Measurements from ENCODE around the gene E2F2.

E2F2 gene

DNA sequence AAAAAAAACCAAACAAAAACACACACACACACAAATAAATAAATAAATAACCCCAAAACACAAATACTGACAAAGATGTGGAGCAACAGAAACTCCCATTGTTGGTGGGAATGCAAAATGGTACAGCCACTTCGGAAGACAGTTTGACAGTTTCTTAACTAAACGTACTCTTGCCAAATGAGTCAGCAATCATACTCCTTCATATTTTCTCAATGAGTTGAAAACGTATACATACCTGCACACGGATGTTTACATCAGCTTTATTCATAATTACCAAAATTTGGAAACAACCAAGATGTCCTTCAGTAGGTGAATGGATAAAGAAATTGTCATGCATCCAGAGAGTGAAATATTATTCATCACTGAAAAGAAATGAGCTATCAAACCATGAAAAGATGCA is 70.5 kb downstream of the E2F2 start:
- Histone ChIP-seq H3K27me3 (ENCODE audit: control insufficient read depth in 1 of 2, insufficient read depth in 2 of 2, low read length in 2 of 2) (peaks cover 0 to 3% of the 10 kb centered on the region in 2 donors), H3K4me3 (ENCODE audit: low read depth in 1 of 2, low read length in 2 of 2) (no peak overlapping the region), H3K36me3 (ENCODE audit: control insufficient read depth in 1 of 2, insufficient read depth in 2 of 2, low read length in 2 of 2) (no peaks in the 10 kb centered on the region), H3K9me3 (ENCODE audit: control insufficient read depth in 1 of 2, low read length in 2 of 2) (no peaks in the 10 kb centered on the region), H3K9ac (ENCODE audit: low read depth in 1 of 2, low read length in 2 of 2) (no peak overlapping the region), H3K4me1 (ENCODE audit: control insufficient read depth in 1 of 2, insufficient read depth in 2 of 2, low read length in 2 of 2) (no peaks in the 10 kb centered on the region), H3K27ac (ENCODE audit: low read depth, low read length) (no peak overlapping the region)

DNA sequence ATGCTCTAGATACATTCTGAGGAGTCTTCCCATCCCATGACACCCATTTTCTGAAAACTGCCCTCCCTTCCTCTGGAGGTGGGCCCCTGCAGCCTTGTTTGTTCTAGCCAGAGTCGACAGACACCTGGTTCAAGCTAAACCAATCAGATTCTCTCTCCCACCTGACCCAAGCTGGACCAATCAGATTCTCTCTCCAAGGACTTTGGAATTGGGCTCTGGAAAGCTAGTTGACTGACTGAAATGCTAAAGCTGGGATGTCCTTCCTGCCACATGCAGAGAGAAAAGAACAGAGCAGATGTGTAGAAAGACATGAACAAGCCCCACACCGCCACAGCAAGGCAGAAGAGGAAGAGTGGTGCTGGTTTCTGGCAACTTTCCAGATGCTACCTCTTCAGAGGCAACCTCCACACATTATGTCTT is 71.7 kb downstream of the E2F2 start:
- no peaks in the 10 kb centered on the region for H3K9me3 ChIP-seq (ENCODE audit: control insufficient read depth in 1 of 2, low read length in 2 of 2)
- H3K4me3 ChIP-seq (ENCODE audit: low read depth in 1 of 2, low read length in 2 of 2) = no peak overlapping the region
- no peaks in the 10 kb centered on the region for H3K4me1 ChIP-seq (ENCODE audit: control insufficient read depth in 1 of 2, insufficient read depth in 2 of 2, low read length in 2 of 2)
- peaks cover 0 to 7% of the 10 kb centered on the region in 2 donors for H3K27me3 ChIP-seq (ENCODE audit: control insufficient read depth in 1 of 2, insufficient read depth in 2 of 2, low read length in 2 of 2)
- peaks cover 0 to 5% of the 10 kb centered on the region in 2 donors for H3K36me3 ChIP-seq (ENCODE audit: control insufficient read depth in 1 of 2, insufficient read depth in 2 of 2, low read length in 2 of 2)
- no peak overlapping the region for H3K27ac ChIP-seq (ENCODE audit: low read depth, low read length)
- H3K9ac ChIP-seq (ENCODE audit: low read depth in 1 of 2, low read length in 2 of 2) = no peak overlapping the region

Measured in duodenal mucosa (tissue), 2 donors.